Astrocyte (in vitro differentiated cells and primary cell): ENCODE results near the gene TACR2.

Source experiments
- CTCF ChIP-seq: IDR thresholded peaks from 2 replicates; pipeline ENCODE4 v1.5.1; 2011; ENCODE audit warnings: low read depth, mild to moderate bottlenecking, inconsistent platforms, low read length, moderate library complexity; ENCODE audit not compliant: insufficient read depth
- EZH2 ChIP-seq: IDR thresholded peaks from 2 replicates; pipeline ENCODE4 v1.6.1; 2012; ENCODE audit warnings: mild to moderate bottlenecking, low read length, inconsistent platforms; ENCODE audit not compliant: insufficient read depth

DNA sequence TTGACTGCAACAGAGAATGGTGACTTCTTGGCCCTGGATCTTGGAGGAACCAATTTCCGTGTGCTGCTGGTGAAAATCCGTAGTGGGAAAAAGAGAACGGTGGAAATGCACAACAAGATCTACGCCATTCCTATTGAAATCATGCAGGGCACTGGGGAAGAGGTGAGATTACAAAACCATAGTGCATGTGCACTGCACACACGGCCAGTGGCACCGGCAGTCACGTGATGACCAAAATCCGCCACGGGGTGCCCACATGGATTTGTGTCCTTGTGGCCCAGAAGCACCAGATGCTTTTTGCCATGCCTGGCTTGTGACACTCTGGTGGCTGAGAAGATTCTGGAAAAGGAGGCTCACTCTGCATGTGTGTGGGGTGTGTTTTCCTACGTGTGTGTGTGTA, 32.4 kb downstream of the TACR2 start:
- no peak for TF ChIP-seq EZH2
- TF ChIP-seq CTCF: no peak
